Measurements from ENCODE around the gene GRIA4.

The GRIA4 gene

DNA sequence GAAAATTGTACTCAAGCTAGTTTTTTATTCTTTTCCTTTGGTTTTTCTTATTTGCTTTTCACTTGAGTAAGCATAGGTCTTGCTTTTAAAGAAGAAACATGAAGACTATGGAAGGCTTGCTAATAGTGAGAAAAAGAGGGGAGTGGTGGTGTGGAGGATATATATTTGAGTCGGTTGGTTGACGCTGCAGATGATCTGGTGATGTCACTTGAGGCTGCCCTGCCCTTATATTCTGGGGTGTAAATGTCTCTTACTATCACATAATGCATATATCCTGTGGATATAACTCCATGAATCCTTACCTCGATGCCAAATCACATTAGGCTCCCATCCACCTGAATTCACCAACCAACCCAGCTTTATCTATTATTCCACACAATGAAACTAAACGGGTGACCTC, 2.9 kb downstream of the GRIA4 start:
- no peak overlapping the region for H3K27ac ChIP-seq (ENCODE audit: extremely low read depth, low read depth, low read length)
- CTCF ChIA-PET, result no interaction called here
- POLR2A ChIA-PET, result no interaction called here
- no peak for TF ChIP-seq ZNF112 (tag by site-specific recombination; IDR thresholded peaks at IDR 0.05)
- TF ChIP-seq MEIS1 (CRISPR knock-in tag; IDR thresholded peaks at IDR 0.05; ENCODE audit: borderline replicate concordance), result no peak
- TF ChIP-seq ZNF433 (tag by site-specific recombination; IDR thresholded peaks at IDR 0.05; ENCODE audit: low read depth), result no peak
- no peak for TF ChIP-seq SP3 (tag by site-specific recombination; IDR thresholded peaks at IDR 0.05)
- no peak for TF ChIP-seq ZNF416 (tag by site-specific recombination; IDR thresholded peaks at IDR 0.05)
- no peak for TF ChIP-seq KLF1 (tag by site-specific recombination; IDR thresholded peaks at IDR 0.05)
- TF ChIP-seq ZNF133 (tag by site-specific recombination; IDR thresholded peaks at IDR 0.05), result no peak
- TF ChIP-seq OVOL3 (tag by site-specific recombination; IDR thresholded peaks at IDR 0.05), result no peak
- TF ChIP-seq ZNF350 (tag by site-specific recombination; IDR thresholded peaks at IDR 0.05), result no peak
- no peak for TF ChIP-seq ZFP37 (tag by site-specific recombination; IDR thresholded peaks at IDR 0.05)
- no peak for TF ChIP-seq GLI2 (tag by site-specific recombination; IDR thresholded peaks at IDR 0.05; ENCODE audit: borderline replicate concordance, low read depth)
- no peak for TF ChIP-seq ZNF707 (tag by site-specific recombination; IDR thresholded peaks at IDR 0.05)
- TF ChIP-seq ZFP41 (tag by site-specific recombination; IDR thresholded peaks at IDR 0.05; ENCODE audit: borderline replicate concordance), result no peak
- TF ChIP-seq ZNF776 (tag by site-specific recombination; IDR thresholded peaks at IDR 0.05; ENCODE audit: borderline replicate concordance), result no peak
- H3K4me1 ChIP-seq (ENCODE audit: control insufficient read depth, insufficient read depth, low read length), result no peaks in the 10 kb centered on the region
- no peaks in the 10 kb centered on the region for H3K9me3 ChIP-seq (ENCODE audit: control insufficient read depth, insufficient read depth, low read depth, low read length)
- no peak overlapping the region for H3K4me3 ChIP-seq (ENCODE audit: low read depth, low read length)
- no peaks in the 10 kb centered on the region for H3K36me3 ChIP-seq (ENCODE audit: control insufficient read depth in 2 of 2, insufficient read depth in 1 of 2, low read length in 2 of 2)

DNA sequence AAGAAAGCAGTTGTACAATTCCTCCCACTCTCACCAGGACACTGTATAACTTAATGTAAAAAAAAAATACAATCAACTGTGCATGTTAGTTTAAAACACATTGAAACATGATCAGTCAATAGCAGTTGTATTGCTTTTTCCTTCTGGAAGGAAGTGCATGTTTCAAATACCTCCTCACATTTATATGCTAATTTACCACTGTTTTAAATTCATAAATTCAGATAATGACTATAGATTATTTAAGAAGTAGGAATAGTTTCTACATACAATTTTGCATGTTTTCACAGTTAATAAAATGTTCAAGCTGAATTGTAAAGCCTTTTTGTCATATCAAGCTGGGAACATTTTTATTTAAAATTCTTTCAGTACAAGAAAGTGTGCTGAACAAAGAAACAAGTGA, 3.3 kb downstream of the GRIA4 start:
- Histone ChIP-seq H3K36me3 (ENCODE audit: control insufficient read depth in 2 of 2, insufficient read depth in 1 of 2, low read length in 2 of 2) (no peaks in the 10 kb centered on the region), H3K9me3 (ENCODE audit: control insufficient read depth, insufficient read depth, low read depth, low read length) (no peaks in the 10 kb centered on the region), H3K27ac (ENCODE audit: extremely low read depth, low read depth, low read length) (no peak overlapping the region), H3K4me3 (ENCODE audit: low read depth, low read length) (no peak overlapping the region), H3K4me1 (ENCODE audit: control insufficient read depth, insufficient read depth, low read length) (no peaks in the 10 kb centered on the region)
- ChIA-PET CTCF (no interaction called here), POLR2A (no interaction called here)
- TF ChIP-seq ZBTB17 (tag by site-specific recombination; IDR thresholded peaks at IDR 0.05) (no peak), ZNF785 (tag by site-specific recombination; IDR thresholded peaks at IDR 0.05) (no peak), ZNF138 (tag by site-specific recombination; IDR thresholded peaks at IDR 0.05; ENCODE audit: borderline replicate concordance) (no peak), ZNF624 (tag by site-specific recombination; IDR thresholded peaks at IDR 0.05) (no peak), MYNN (tag by site-specific recombination; IDR thresholded peaks at IDR 0.05; ENCODE audit: borderline replicate concordance) (no peak), ZFP3 (tag by site-specific recombination; IDR thresholded peaks at IDR 0.05; ENCODE audit: low read depth) (no peak), ZNF610 (tag by site-specific recombination; IDR thresholded peaks at IDR 0.05; ENCODE audit: borderline replicate concordance) (no peak), ZNF24 (tag by site-specific recombination; IDR thresholded peaks at IDR 0.05) (no peak), ZNF521 (tag by site-specific recombination; IDR thresholded peaks at IDR 0.05) (no peak), MEIS1 (CRISPR knock-in tag; IDR thresholded peaks at IDR 0.05; ENCODE audit: borderline replicate concordance) (no peak)
- TF ChIP-seq, protein P1, sequence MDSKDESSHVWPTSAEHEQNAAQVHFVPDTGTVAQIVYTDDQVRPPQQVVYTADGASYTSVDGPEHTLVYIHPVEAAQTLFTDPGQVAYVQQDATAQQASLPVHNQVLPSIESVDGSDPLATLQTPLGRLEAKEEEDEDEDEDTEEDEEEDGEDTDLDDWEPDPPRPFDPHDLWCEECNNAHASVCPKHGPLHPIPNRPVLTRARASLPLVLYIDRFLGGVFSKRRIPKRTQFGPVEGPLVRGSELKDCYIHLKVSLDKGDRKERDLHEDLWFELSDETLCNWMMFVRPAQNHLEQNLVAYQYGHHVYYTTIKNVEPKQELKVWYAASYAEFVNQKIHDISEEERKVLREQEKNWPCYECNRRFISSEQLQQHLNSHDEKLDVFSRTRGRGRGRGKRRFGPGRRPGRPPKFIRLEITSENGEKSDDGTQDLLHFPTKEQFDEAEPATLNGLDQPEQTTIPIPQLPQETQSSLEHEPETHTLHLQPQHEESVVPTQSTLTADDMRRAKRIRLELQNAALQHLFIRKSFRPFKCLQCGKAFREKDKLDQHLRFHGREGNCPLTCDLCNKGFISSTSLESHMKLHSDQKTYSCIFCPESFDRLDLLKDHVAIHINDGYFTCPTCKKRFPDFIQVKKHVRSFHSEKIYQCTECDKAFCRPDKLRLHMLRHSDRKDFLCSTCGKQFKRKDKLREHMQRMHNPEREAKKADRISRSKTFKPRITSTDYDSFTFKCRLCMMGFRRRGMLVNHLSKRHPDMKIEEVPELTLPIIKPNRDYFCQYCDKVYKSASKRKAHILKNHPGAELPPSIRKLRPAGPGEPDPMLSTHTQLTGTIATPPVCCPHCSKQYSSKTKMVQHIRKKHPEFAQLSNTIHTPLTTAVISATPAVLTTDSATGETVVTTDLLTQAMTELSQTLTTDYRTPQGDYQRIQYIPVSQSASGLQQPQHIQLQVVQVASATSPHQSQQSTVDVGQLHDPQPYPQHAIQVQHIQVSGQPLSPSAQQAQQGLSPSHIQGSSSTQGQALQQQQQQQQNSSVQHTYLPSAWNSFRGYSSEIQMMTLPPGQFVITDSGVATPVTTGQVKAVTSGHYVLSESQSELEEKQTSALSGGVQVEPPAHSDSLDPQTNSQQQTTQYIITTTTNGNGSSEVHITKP (tag by site-specific recombination; IDR thresholded peaks at IDR 0.05), result no peak
- TF ChIP-seq, protein P2, sequence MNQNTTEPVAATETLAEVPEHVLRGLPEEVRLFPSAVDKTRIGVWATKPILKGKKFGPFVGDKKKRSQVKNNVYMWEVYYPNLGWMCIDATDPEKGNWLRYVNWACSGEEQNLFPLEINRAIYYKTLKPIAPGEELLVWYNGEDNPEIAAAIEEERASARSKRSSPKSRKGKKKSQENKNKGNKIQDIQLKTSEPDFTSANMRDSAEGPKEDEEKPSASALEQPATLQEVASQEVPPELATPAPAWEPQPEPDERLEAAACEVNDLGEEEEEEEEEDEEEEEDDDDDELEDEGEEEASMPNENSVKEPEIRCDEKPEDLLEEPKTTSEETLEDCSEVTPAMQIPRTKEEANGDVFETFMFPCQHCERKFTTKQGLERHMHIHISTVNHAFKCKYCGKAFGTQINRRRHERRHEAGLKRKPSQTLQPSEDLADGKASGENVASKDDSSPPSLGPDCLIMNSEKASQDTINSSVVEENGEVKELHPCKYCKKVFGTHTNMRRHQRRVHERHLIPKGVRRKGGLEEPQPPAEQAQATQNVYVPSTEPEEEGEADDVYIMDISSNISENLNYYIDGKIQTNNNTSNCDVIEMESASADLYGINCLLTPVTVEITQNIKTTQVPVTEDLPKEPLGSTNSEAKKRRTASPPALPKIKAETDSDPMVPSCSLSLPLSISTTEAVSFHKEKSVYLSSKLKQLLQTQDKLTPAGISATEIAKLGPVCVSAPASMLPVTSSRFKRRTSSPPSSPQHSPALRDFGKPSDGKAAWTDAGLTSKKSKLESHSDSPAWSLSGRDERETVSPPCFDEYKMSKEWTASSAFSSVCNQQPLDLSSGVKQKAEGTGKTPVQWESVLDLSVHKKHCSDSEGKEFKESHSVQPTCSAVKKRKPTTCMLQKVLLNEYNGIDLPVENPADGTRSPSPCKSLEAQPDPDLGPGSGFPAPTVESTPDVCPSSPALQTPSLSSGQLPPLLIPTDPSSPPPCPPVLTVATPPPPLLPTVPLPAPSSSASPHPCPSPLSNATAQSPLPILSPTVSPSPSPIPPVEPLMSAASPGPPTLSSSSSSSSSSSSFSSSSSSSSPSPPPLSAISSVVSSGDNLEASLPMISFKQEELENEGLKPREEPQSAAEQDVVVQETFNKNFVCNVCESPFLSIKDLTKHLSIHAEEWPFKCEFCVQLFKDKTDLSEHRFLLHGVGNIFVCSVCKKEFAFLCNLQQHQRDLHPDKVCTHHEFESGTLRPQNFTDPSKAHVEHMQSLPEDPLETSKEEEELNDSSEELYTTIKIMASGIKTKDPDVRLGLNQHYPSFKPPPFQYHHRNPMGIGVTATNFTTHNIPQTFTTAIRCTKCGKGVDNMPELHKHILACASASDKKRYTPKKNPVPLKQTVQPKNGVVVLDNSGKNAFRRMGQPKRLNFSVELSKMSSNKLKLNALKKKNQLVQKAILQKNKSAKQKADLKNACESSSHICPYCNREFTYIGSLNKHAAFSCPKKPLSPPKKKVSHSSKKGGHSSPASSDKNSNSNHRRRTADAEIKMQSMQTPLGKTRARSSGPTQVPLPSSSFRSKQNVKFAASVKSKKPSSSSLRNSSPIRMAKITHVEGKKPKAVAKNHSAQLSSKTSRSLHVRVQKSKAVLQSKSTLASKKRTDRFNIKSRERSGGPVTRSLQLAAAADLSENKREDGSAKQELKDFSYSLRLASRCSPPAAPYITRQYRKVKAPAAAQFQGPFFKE (tag by site-specific recombination; IDR thresholded peaks at IDR 0.05; ENCODE audit: borderline replicate concordance), result no peak
- TF ChIP-seq, protein P3, sequence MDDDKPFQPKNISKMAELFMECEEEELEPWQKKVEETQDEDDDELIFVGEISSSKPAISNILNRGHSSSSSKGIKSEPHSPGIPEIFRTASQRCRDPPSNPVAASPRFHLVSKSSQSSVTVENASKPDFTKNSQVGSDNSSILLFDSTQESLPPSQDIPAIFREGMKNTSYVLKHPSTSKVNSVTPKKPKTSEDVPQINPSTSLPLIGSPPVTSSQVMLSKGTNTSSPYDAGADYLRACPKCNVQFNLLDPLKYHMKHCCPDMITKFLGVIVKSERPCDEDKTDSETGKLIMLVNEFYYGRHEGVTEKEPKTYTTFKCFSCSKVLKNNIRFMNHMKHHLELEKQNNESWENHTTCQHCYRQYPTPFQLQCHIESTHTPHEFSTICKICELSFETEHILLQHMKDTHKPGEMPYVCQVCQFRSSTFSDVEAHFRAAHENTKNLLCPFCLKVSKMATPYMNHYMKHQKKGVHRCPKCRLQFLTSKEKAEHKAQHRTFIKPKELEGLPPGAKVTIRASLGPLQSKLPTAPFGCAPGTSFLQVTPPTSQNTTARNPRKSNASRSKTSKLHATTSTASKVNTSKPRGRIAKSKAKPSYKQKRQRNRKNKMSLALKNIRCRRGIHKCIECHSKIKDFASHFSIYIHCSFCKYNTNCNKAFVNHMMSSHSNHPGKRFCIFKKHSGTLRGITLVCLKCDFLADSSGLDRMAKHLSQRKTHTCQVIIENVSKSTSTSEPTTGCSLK (tag by site-specific recombination; IDR thresholded peaks at IDR 0.05), result no peak

Measured in HEK293 (cell line).